Lower lobe of right lung (tissue), 2 donors: ENCODE data around the gene TRMT11. TPM values are rescaled to one million over a fixed set of nuclear protein-coding genes. Genes with fewer than 3 reads are reported as not detected.

Source experiments
- ATAC-seq, 2 donors: fragments of 200-7000 bp; cut with Tn5 transposase; one replicate each; pipeline ENCODE4 v1.9.1; 2020 to 2022; ENCODE audit warnings: mild to moderate bottlenecking in 2 of 2, moderate library complexity in 2 of 2
- DNase-seq: peaks from one replicate; pipeline ENCODE4 v3.0.0-alpha.2; 2020
- H3K27ac ChIP-seq: fragments of 200-600 bp; one replicate; pipeline ENCODE4 v1.8.0; 2022
- H3K27me3 ChIP-seq: fragments of 200-600 bp; one replicate; pipeline ENCODE4 v1.8.0; 2022; ENCODE audit warnings: low read depth
- H3K36me3 ChIP-seq: fragments of 200-600 bp; one replicate; pipeline ENCODE4 v1.8.0; 2022; ENCODE audit warnings: mild to moderate bottlenecking
- H3K4me1 ChIP-seq: fragments of 200-600 bp; one replicate; pipeline ENCODE4 v1.8.0; 2022
- H3K4me3 ChIP-seq: fragments of 200-600 bp; one replicate; pipeline ENCODE4 v1.8.0; 2022; ENCODE audit warnings: mild to moderate bottlenecking
- H3K9me3 ChIP-seq: fragments of 200-600 bp; one replicate; pipeline ENCODE4 v1.8.0; 2022
- intact Hi-C: fragments of 100-400 bp; cut with DNase I; formaldehyde crosslinking; loops from one replicate; pipeline ENCODE4 v1.11.0; 2022
- total RNA-seq: library from RNA; stranded (reverse); fragmentation: NEBNext Ultra II Directional; extraction: Animal tissue kit (Norgen Biotek cat#: 25700); gene quantifications from one replicate; pipeline ENCODE4 v1.2.1, GENCODE V29; 2021
- TF ChIP-seq, protein P1 (sequence below): fragments of 200-600 bp; IDR thresholded peaks from one replicate; pipeline ENCODE4 v1.8.0; 2022; ENCODE audit warnings: antibody characterized with exemption, mild to moderate bottlenecking
- donor health status: DM: no; HTN: yes; CAD: no; lungs with severe emphysema.

TRMT11 gene
- total RNA-seq, 1 donor from 2014 or later, result 17.1 TPM

DNA sequence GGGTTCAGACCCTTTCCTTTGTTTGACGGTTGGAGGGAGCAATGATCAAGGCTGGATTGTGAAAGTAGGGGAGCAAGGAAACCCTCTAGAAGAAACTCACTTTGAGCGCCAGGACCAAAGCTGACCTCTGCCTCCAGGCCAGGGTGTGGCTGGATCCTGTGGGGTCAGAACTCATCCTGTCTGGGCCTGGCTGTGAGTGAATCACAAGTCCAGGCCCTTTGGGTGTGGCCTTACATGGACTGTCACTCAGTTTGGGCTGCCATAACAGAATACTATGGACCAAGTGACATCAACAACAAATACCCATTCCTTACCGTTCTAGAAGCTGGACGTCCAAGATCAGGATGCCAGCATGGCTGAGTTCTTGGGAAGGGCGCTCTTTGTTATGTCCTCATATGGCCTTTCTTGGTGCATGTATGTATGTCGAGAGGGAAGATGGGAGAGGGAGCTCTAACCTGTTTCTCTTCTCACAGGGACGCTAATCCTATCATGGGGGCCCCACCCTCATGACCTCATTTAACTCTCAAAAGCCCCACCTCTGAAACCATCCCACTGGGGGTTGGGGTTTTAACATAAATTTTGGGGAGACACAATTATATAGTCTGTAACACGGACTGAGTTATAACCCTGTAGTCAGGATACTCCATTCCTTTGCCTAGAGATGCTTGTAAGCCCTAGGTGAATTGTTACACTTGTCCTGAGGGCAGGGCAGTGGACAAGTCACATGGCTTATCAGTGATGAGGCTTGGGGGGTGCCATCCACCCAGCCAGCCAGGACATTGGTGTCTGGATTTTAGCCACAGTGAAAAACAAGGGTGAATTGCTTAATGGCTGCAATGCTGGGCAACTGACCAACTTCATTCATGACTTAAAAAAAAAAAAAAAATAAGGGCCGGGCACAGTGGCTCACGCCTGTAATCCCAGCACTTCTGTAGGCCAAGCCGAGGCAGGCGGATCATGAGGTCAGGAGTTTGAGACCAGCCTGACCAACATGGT is 80.0 kb downstream of the TRMT11 start:
- Histone ChIP-seq H3K27me3 (no peaks in the 10 kb centered on the region), H3K36me3 (no peaks in the 10 kb centered on the region), H3K9me3 (no peaks in the 10 kb centered on the region), H3K27ac (no peak overlapping the region), H3K4me3 (no peak overlapping the region), H3K4me1 (no peaks in the 10 kb centered on the region)
- DNase-seq (no peak), ATAC-seq (no peak)
- TF ChIP-seq, protein P1, sequence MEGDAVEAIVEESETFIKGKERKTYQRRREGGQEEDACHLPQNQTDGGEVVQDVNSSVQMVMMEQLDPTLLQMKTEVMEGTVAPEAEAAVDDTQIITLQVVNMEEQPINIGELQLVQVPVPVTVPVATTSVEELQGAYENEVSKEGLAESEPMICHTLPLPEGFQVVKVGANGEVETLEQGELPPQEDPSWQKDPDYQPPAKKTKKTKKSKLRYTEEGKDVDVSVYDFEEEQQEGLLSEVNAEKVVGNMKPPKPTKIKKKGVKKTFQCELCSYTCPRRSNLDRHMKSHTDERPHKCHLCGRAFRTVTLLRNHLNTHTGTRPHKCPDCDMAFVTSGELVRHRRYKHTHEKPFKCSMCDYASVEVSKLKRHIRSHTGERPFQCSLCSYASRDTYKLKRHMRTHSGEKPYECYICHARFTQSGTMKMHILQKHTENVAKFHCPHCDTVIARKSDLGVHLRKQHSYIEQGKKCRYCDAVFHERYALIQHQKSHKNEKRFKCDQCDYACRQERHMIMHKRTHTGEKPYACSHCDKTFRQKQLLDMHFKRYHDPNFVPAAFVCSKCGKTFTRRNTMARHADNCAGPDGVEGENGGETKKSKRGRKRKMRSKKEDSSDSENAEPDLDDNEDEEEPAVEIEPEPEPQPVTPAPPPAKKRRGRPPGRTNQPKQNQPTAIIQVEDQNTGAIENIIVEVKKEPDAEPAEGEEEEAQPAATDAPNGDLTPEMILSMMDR, result no peak
- intact Hi-C loops, result no loop called here

DNA sequence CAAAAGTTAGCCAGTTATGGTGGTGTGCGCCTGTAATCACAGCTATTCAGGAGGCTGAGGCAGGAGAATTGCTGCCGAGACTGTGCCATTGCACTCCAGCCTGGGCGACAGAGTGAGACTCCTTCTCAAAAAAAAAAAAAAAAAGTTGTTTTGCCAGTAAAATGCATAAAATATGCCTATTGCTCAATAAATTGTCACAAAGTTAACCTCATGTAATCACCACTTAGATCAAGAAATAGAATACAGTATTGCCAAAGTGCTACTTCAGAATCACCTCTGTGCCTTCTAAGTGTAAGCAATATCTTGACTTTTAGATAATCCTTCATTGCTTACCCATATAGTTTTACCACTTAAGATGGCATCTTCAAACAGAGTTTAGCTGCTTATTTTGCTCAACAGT is 80.7 kb downstream of the TRMT11 start:
- intact Hi-C loops, result no loop called here
- no peak overlapping the region for H3K27ac ChIP-seq
- no peaks in the 10 kb centered on the region for H3K36me3 ChIP-seq
- ATAC-seq (no peak), DNase-seq (no peak)
- H3K4me3 ChIP-seq, result no peak overlapping the region
- H3K9me3 ChIP-seq, result no peaks in the 10 kb centered on the region
- H3K4me1 ChIP-seq, result no peaks in the 10 kb centered on the region
- H3K27me3 ChIP-seq, result no peaks in the 10 kb centered on the region
- TF ChIP-seq, protein P1, result no peak

DNA sequence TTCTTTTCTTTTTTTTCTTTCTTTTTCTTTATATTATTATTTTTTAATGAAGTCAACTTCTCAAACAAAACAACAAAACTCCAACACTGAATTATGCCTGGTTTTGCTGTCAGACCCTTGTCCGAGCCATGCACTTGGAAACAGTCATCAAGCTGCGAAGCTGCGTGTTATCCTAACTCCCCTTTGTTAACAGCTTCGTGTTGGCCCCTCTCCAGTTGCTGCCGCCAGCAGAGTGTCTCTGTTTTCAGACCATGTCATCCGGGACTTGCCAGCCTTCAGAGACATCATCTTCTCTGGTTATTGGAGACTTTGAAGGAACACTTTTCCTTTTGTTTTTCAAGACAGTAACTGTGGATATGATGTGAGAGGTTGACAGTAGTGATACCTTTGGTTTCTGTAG is 83.1 kb downstream of the TRMT11 start:
- Histone ChIP-seq H3K4me3 (no peak overlapping the region), H3K9me3 (no peaks in the 10 kb centered on the region), H3K27ac (no peak overlapping the region), H3K36me3 (no peaks in the 10 kb centered on the region), H3K27me3 (no peaks in the 10 kb centered on the region), H3K4me1 (no peaks in the 10 kb centered on the region)
- TF ChIP-seq, protein P1, result no peak
- intact Hi-C loops, result no loop called here
- ATAC-seq (no peak), DNase-seq (no peak)

DNA sequence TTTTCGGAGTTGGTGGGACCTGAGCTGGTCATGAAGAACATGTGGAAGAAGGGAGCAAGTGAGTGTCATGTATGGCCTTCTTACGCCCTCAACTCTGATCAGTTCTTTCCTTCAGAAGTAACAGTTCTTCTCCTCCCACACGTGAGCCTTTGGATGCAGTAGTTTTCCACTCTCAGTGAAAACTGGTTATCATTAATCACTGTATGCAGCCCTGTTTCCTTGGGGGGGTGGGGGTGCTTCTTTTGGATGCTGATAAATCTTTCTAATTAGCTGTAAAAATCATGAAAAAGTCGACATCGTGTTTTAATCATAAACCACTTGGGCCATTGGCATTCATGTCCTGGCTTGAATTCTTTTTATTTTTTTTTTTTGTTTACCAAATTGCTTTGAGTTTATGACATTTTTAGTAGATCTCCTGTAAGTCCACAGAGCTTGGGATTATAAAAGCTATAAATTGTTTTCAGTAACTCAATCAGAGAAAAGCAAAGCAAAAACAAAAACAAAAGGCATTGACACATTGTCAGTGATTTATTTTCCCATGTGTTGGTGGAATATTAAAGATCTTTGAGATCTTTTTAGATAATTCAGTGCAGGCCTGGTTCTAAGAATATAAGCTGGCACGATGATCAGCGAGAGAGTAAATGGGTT is 84.8 kb downstream of the TRMT11 start:
- Histone ChIP-seq H3K27me3 (no peaks in the 10 kb centered on the region), H3K9me3 (no peaks in the 10 kb centered on the region), H3K36me3 (no peaks in the 10 kb centered on the region), H3K4me1 (no peaks in the 10 kb centered on the region), H3K27ac (no peak overlapping the region), H3K4me3 (no peak overlapping the region)
- TF ChIP-seq, protein P1, result no peak
- intact Hi-C loops, result no loop called here
- ATAC-seq, result no peak
- no peak for DNase-seq

DNA sequence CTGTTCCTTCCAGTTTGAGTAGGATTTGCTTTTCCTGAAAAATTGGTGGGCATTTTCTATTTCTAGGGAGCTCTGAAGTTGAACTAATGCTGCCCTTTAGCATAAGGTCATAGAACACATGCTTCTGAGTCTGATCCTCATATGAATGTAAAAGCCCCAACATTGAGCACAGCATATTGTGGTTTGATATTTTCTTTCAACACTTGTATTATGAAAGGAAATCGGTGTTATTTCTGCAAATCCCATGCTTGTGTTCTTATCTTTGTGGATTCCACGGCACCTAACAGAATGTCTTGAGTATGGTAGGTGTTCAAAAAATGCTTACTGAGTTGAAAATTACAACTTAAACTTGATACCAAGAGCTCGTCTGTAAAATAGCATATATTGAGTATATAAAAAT is 85.8 kb downstream of the TRMT11 start:
- Histone ChIP-seq H3K9me3 (no peaks in the 10 kb centered on the region), H3K36me3 (no peaks in the 10 kb centered on the region), H3K4me3 (no peak overlapping the region), H3K27ac (no peak overlapping the region), H3K4me1 (no peaks in the 10 kb centered on the region), H3K27me3 (no peaks in the 10 kb centered on the region)
- intact Hi-C loops, result no loop called here
- DNase-seq, result no peak
- TF ChIP-seq, protein P1, result no peak
- no peak for ATAC-seq
